Amniotic epithelial cell (primary cell): ENCODE data around the gene NAV2.

Source experiments
- DNase-seq: peaks from one replicate; pipeline ENCODE4 v3.0.0-alpha.2; 2010; ENCODE audit warnings: low read depth

Gene NAV2

GRCh38 chr11:19746086-19746485 is 33.4 kb downstream of the NAV2 start:
- DNase-seq = no peak

DNA sequence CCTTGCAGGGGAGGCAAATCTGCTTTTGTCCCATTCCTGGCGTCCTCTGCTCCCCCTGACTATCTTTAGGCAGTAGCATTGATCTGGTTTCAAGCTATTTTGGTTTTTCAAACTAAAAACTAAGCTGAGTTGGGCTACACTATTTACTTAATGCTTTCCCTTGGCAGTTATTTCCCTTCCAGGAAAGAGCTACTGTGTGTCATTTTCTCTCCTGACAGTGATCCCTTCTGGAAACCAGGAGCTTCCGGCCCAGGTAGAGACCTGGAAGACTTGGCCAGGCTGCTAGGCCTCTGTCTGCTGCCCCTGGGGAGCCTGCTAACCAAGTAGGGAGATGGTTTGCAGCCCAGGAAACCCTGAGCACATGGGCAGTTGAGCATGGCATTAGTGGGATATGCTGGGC is 35.0 kb downstream of the NAV2 start:
- DNase-seq = no peak

GRCh38 chr11:19751055-19751454 is 38.4 kb downstream of the NAV2 start:
- no peak for DNase-seq

DNA sequence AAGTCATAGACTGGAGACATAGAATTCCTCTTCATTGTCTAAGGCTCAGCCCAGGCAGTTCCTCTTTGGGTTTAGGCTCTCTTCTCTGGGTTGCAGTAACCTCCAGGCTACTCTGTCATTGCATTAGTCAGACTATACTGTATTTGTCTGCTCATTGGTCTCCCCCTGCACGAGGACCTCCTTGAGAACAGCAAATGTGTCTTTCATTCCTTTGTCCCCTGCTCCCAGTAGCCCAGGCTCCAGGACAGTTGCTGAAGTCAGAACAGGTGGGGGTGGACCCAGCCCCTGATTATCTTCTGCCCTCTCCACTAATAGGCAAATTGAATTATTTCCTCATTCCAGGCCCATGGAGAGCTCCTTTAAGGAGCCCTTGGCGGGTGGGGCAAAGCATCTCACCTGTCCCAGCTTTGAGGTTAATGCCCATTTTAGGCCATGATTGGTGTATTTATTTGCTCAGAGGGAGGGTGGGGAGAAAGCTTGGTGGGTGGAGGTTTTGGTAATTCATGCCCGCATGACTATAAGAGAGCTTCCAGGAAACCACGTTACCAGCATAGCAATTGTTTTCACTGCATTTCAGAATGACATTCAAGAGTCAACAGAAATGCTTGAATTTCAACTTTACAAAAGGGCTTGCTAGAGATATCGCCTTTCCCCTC is 40.9 kb downstream of the NAV2 start:
- no peak for DNase-seq

DNA sequence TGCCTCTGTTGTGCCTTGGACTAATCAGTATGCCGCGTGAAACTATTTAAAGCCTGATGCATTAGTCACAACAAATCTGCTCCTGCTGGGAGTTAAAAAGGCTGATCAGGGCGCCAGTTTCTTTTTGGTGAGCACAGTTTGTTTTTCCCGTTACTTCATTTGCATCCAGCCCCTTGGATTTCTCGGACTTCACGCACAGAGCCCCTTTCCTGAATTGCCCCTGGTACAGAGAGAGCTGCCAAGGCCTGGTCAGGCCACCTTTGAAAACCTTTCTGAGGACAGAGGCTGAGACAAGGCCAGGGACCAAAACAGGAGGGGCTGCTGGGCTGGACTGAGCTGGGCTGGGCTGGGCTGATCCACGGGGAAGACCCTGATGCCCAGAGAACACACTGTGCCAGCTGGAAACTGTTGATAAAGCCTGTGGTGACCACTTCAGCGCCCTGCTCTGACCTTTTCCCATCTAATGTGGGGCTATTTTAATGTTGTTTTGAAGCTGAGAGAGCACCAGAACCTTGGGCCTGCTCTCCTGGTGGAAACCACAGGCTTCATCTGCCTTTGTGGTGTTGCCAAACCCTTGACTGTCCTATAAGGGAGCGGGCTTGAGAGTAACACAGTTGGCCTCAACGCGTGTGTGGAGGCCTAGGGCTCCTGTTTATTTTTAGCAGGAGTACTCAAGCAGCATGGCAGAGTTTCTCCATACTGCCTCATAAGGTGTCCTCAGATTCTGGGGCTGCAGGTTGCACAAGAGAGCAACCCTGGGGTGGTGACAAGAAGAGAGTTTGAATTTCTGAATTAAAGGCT is 44.2 kb downstream of the NAV2 start:
- peak; percentile 36 for DNase-seq

DNA sequence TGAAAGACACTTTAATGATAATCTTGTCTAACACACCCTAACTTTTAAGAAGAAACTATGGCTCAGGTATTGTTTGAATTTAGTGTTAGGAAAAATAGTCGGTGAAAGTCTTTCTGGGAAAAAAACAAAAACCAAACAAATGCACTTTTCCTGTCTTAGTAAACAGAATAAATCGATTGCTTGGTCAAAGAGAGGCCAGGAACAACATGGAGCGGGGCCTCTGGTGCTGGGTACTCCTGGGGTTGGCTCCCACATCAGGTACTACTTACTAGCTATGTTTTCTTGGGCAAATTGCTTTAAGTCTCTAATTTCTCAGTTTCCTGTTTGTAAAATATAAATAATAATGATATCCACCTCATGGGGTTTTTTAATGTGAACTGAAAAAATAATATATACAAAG is 46.8 kb downstream of the NAV2 start:
- no peak for DNase-seq

DNA sequence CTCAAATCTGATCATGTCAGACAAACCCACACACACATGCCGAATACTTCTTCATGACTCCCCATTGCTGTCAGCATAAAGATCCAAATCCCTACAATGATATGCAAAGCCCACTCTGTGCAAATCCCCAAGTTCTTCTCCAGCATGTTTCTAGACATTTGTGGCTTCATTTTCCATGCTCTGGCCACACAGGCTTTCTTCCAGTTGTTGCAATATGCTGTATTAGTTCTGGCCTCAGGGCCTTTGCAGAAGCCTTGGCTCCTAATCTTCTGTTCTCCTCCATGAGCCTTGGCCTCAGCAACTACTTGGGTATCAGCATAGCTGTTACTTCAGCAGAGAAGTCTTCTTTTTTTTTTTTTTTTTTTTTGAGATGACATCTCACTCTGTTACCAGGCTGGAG is 49.6 kb downstream of the NAV2 start:
- DNase-seq = no peak

GRCh38 chr11:19763330-19763729 is 50.7 kb downstream of the NAV2 start:
- no peak for DNase-seq

- DNase-seq = peak; percentile 50
Observed at GRCh38 chr11:19766206-19766605, 53.6 kb downstream of the NAV2 start.

- peak; percentile 24 for DNase-seq
Observed at GRCh38 chr11:19766810-19767209, 54.2 kb downstream of the NAV2 start.

GRCh38 chr11:19767627-19768151 is 55.1 kb downstream of the NAV2 start:
- peak; percentile 30 for DNase-seq

DNA sequence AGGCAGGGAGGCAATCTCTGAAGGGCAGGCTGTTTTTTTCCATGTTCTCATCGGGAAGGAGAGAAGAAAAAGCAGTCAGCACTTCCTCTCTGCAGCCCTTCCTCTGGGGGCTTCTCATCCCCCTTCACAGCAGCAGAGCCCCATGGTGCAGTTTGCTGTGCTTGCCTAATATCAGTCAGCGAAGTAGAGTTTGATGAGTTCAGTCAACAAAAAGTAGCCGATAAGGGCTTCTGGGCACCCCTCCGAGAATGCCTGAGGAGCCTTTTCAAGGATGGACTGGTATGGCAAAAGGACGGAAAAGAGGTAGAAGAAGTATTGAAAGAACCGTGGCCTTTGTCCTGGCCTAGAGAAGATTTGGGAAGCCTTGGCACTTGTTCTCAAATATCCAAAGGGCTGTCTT is 55.6 kb downstream of the NAV2 start:
- DNase-seq = no peak

GRCh38 chr11:19768815-19769214 is 56.2 kb downstream of the NAV2 start:
- DNase-seq = no peak

- DNase-seq = peak; percentile 67
Observed at GRCh38 chr11:19769820-19770219, 57.2 kb downstream of the NAV2 start.

DNA sequence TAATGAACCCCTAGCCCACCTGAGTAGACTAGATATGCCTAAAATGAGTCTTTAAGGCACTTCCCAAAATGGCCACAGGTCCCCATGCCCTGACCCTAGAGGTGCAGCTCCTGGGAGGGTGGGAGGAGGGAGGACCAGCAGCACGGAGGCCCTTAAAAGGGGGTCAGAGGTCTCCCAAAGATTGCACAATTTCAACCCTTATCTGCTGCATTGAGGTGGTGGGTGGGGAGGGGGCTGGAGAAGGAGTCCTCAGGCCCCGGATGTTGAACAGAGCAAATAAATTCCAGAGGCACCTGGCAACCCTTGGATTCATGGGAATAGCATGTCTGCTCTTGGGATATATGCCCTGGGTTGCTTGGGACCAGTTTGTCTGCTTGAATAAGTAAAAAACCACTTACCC is 57.6 kb downstream of the NAV2 start:
- DNase-seq = no peak

DNA sequence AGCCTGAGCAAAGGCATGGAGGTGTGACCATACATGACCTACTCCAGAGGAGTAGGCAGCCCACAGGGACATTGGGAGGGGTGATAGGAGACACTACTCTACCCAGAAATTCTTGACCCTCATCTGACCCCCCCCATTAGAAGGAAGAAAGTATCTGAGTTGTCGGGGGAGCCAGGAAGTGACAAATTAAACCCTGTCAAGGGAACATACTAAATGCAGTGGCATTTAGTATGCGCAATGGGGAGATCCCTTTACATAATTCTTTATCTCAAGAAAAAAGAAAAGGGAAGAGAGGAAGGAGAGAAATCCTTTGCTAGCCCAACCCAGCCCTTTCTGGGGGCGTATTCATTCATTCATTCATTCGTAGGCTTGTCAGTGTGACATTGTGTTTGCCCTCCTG is 58.8 kb downstream of the NAV2 start:
- DNase-seq = no peak

DNA sequence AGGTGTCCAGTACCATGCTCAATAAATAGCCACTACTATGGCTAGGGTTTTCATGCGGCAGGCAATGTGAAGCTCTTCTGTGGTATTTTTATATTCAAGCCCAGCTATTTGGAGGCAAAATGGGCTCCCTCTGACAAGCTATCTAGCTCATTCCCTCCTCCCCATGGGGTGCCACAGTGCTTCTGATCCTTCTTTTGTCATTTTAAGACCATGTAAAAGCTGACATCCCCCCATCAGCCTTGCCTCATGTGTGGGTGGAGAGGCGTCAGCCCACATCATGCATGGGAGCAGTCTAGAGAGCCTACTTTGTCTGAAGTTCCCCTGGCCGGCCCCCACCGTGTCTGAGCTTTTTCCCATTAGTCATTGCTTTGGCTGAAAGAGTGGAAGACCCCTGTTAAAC is 59.8 kb downstream of the NAV2 start:
- no peak for DNase-seq

DNA sequence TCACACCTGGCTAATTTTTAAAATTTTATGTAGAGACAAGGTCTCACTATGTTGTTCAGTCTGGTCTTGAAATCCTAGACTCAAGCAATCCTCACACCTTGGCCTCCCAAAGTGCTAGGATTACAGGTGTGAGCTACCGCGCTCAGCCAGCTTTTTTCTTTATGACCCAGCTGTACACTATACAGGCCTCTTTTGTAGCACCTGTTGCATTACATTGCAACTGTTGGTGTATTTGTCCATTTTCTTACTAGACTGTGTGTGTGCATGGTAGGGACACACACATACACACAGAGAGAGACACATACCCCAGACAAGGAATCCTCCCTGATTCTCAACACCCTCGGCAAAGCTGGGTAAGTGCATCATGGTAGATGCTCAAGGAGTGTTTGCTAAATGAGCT is 61.7 kb downstream of the NAV2 start:
- no peak for DNase-seq

DNA sequence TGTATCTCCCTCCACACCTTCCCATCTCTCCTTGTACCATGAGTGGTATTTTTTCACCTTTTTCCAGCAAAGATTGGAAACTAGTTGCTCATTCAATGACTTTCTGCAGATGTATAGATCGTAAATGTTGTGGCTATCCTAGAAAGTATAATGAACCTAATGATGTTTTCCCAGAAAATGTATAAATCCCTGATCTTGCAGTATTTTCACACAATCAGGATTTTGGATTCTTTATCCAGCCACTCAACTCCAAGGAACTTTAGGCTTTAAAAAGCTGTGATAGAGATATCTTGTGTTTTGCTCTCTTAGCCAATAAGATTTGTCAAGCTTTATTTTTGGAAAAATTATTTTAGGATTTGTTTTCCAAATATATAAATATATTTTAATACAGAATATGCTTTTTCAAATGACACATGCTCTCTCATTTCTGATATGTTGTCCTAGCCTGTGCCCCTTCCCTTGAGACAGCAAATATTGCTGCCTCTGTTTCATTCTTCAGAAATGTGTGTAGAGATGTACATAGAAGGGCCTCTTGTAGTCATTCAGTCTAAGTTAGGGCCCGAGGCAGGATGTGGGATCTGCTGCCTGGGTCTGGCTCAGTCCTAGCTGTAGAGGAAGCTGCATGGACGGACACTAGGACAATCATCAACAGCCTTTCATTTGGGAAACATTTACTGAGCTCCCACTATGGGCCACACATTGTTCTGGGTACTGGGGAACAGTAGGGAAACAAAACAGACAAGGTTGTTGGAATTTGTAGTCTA is 62.4 kb downstream of the NAV2 start:
- DNase-seq = no peak

GRCh38 chr11:19775622-19776021 is 63.0 kb downstream of the NAV2 start:
- no peak for DNase-seq

DNA sequence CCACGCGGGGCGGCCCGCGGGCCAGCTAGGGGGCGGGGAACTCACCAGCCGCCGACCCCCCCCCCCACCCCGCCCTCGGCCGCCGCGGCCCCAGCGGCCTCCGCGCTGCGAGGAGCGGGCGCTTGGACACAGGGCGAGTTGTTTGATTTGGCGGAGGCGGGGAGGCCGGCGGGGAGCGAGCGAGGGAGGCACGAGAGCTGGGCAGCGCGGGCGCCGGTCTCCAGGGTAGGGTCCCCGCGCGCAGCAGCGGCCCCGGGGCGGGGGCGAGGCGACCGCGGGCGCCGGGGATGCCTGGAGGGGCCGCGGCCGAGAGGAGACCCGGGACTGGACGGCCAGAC is 64.4 kb downstream of the NAV2 start:
- DNase-seq = no peak

- peak; percentile 76 for DNase-seq
Observed at GRCh38 chr11:19777377-19778102, 64.9 kb downstream of the NAV2 start.
